Measurements from ENCODE around the gene RBMS3. TPM values are rescaled to one million over a fixed set of nuclear protein-coding genes. Genes with fewer than 3 reads are reported as not detected.
"Not testable (repeated sequence)": the region's sequence is repeated elsewhere in the genome, so short reads cannot be mapped to it uniquely, and the experiment has no call there.

Gene RBMS3
- total RNA-seq, 1 donor from 2014 or later, result 33.0 TPM

DNA sequence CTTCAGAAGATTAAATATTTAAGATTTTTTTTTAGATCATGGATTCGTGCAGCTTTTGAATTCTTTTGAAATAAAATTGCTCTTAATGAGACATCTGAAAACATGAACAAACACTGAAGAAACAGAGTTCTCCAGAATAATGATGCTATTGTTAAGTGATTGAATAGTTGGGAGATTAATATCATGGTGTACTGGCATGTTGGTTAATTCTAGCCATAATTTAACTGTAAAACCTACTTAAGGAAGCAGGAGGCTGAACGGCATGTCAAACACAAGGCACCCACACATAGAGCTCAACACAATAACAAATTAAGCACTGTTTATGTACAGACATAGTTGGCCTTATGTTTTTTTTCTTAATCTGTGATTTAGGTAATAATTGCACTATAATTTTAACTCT, 185.6 kb downstream of the RBMS3 start:
- Histone ChIP-seq H3K4me3 (ENCODE audit: insufficient read depth, low read depth, low read length) (no peak overlapping the region), H3K27me3 (ENCODE audit: insufficient read depth, low read length) (no peaks in the 10 kb centered on the region), H3K4me2 (ENCODE audit: low read length) (no peak overlapping the region), H4K20me1 (ENCODE audit: insufficient read depth, low read length) (peaks cover 3% of the 10 kb centered on the region), H3K9me3 (ENCODE audit: insufficient read depth, low read depth, low read length) (no peaks in the 10 kb centered on the region), H3K9ac (ENCODE audit: low read length) (no peak overlapping the region), H2AFZ (ENCODE audit: low read depth, low read length) (no peak overlapping the region), H3K4me1 (ENCODE audit: insufficient read depth, low read length) (peaks cover 3% of the 10 kb centered on the region), H3K27ac (ENCODE audit: low read depth, low read length) (no peak overlapping the region), H3K36me3 (ENCODE audit: insufficient read depth, low read length) (no peaks in the 10 kb centered on the region), H3K79me2 (ENCODE audit: insufficient read depth, low read length) (peaks cover 6% of the 10 kb centered on the region)
- H3K27me3 Mint-ChIP-seq (ENCODE audit: low read depth, unreplicated experiment), result no peaks in the 10 kb centered on the region
- H3K27ac Mint-ChIP-seq (ENCODE audit: unreplicated experiment), result no peak overlapping the region
- H3K9me3 Mint-ChIP-seq (ENCODE audit: unreplicated experiment), result peaks cover 1% of the 10 kb centered on the region
- H3K4me3 Mint-ChIP-seq (ENCODE audit: unreplicated experiment), result no peak overlapping the region
- peaks cover 2% of the 10 kb centered on the region for H3K4me1 Mint-ChIP-seq (ENCODE audit: low read depth, unreplicated experiment)
- no peak for DNase-seq (ENCODE audit: low read depth)
- peaks cover under 1% of the 10 kb centered on the region for H3K36me3 Mint-ChIP-seq (ENCODE audit: low read depth, unreplicated experiment)
- FAIRE-seq, result no peak
- TF ChIP-seq EZH2 (IDR thresholded peaks at IDR 0.05; ENCODE audit: insufficient read depth, low read length), result no peak
- TF ChIP-seq, protein P1, sequence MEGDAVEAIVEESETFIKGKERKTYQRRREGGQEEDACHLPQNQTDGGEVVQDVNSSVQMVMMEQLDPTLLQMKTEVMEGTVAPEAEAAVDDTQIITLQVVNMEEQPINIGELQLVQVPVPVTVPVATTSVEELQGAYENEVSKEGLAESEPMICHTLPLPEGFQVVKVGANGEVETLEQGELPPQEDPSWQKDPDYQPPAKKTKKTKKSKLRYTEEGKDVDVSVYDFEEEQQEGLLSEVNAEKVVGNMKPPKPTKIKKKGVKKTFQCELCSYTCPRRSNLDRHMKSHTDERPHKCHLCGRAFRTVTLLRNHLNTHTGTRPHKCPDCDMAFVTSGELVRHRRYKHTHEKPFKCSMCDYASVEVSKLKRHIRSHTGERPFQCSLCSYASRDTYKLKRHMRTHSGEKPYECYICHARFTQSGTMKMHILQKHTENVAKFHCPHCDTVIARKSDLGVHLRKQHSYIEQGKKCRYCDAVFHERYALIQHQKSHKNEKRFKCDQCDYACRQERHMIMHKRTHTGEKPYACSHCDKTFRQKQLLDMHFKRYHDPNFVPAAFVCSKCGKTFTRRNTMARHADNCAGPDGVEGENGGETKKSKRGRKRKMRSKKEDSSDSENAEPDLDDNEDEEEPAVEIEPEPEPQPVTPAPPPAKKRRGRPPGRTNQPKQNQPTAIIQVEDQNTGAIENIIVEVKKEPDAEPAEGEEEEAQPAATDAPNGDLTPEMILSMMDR (IDR thresholded peaks at IDR 0.05; ENCODE audit: insufficient read depth, low read depth, low read length), result no peak

- Mint-ChIP-seq H3K27ac (ENCODE audit: unreplicated experiment) (no peak overlapping the region), H3K27me3 (ENCODE audit: low read depth, unreplicated experiment) (no peaks in the 10 kb centered on the region)
Observed at GRCh38 chr3:29468187-29468586, 187.3 kb downstream of the RBMS3 start.

GRCh38 chr3:29473481-29474170, 192.8 kb downstream of the RBMS3 start:
- DNase-seq (ENCODE audit: low read depth); H3K9ac ChIP-seq (ENCODE audit: low read length); H3K27ac ChIP-seq (ENCODE audit: low read depth, low read length); H3K27me3 Mint-ChIP-seq (ENCODE audit: low read depth, unreplicated experiment); H3K4me1 ChIP-seq (ENCODE audit: insufficient read depth, low read length); H3K4me2 ChIP-seq (ENCODE audit: low read length); FAIRE-seq; H3K4me1 Mint-ChIP-seq (ENCODE audit: low read depth, unreplicated experiment); H3K4me3 ChIP-seq (ENCODE audit: insufficient read depth, low read depth, low read length); H2AFZ ChIP-seq (ENCODE audit: low read depth, low read length); H3K79me2 ChIP-seq (ENCODE audit: insufficient read depth, low read length); H3K27me3 ChIP-seq (ENCODE audit: insufficient read depth, low read length); H3K9me3 ChIP-seq (ENCODE audit: insufficient read depth, low read depth, low read length); H4K20me1 ChIP-seq (ENCODE audit: insufficient read depth, low read length); H3K36me3 ChIP-seq (ENCODE audit: insufficient read depth, low read length); H3K4me3 Mint-ChIP-seq (ENCODE audit: unreplicated experiment); H3K27ac Mint-ChIP-seq (ENCODE audit: unreplicated experiment); H3K9me3 Mint-ChIP-seq (ENCODE audit: unreplicated experiment): not testable (repeated sequence)
- peaks cover 15% of the 10 kb centered on the region for H3K36me3 Mint-ChIP-seq (ENCODE audit: low read depth, unreplicated experiment)

More at GRCh38 chr3:29468187-29468586, 187.3 kb downstream of the RBMS3 start:
- Histone ChIP-seq H2AFZ (ENCODE audit: low read depth, low read length) (no peak overlapping the region), H3K4me1 (ENCODE audit: insufficient read depth, low read length) (peaks cover 3% of the 10 kb centered on the region), H3K79me2 (ENCODE audit: insufficient read depth, low read length) (peaks cover 6% of the 10 kb centered on the region), H3K4me2 (ENCODE audit: low read length) (no peak overlapping the region), H3K4me3 (ENCODE audit: insufficient read depth, low read depth, low read length) (no peak overlapping the region), H3K9ac (ENCODE audit: low read length) (no peak overlapping the region), H3K27me3 (ENCODE audit: insufficient read depth, low read length) (no peaks in the 10 kb centered on the region), H3K36me3 (ENCODE audit: insufficient read depth, low read length) (no peaks in the 10 kb centered on the region), H4K20me1 (ENCODE audit: insufficient read depth, low read length) (peaks cover 3% of the 10 kb centered on the region), H3K9me3 (ENCODE audit: insufficient read depth, low read depth, low read length) (no peaks in the 10 kb centered on the region), H3K27ac (ENCODE audit: low read depth, low read length) (no peak overlapping the region)
- FAIRE-seq, result no peak
- no peak overlapping the region for H3K4me3 Mint-ChIP-seq (ENCODE audit: unreplicated experiment)
- peaks cover 11% of the 10 kb centered on the region for H3K36me3 Mint-ChIP-seq (ENCODE audit: low read depth, unreplicated experiment)
- H3K9me3 Mint-ChIP-seq (ENCODE audit: unreplicated experiment), result peaks cover 1% of the 10 kb centered on the region
- DNase-seq (ENCODE audit: low read depth), result no peak
- peaks cover 2% of the 10 kb centered on the region for H3K4me1 Mint-ChIP-seq (ENCODE audit: low read depth, unreplicated experiment)
- no peak for TF ChIP-seq EZH2 (IDR thresholded peaks at IDR 0.05; ENCODE audit: insufficient read depth, low read length)
- TF ChIP-seq, protein P1 (IDR thresholded peaks at IDR 0.05; ENCODE audit: insufficient read depth, low read depth, low read length), result no peak
